ENCODE measurements around the gene CXorf66.

DNA sequence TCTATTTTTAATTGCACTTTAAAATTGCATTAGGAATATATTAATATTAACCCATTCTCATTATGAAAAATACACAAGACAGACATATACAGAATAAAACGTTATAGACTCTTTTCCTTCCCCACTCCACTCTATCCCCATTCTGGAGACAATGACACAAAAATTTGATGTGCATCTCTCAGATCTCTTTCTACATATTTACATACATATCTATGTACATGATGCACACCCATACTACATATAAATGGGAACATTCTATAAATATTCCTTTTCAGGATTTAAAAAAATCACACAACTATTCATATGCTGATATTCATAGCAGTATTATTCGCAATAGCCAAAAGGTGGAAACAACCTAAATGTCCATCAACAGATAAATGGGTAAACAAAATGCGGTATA lies 2.4 kb upstream of the CXorf66 start:
- TF ChIP-seq, protein P1, sequence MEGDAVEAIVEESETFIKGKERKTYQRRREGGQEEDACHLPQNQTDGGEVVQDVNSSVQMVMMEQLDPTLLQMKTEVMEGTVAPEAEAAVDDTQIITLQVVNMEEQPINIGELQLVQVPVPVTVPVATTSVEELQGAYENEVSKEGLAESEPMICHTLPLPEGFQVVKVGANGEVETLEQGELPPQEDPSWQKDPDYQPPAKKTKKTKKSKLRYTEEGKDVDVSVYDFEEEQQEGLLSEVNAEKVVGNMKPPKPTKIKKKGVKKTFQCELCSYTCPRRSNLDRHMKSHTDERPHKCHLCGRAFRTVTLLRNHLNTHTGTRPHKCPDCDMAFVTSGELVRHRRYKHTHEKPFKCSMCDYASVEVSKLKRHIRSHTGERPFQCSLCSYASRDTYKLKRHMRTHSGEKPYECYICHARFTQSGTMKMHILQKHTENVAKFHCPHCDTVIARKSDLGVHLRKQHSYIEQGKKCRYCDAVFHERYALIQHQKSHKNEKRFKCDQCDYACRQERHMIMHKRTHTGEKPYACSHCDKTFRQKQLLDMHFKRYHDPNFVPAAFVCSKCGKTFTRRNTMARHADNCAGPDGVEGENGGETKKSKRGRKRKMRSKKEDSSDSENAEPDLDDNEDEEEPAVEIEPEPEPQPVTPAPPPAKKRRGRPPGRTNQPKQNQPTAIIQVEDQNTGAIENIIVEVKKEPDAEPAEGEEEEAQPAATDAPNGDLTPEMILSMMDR (IDR thresholded peaks at IDR 0.05; ENCODE audit: low read depth, low read length), result no peak
- TF ChIP-seq POLR2A (IDR thresholded peaks at IDR 0.05; ENCODE audit: extremely low read depth, insufficient read length), result no peak
- TF ChIP-seq MYC (IDR thresholded peaks at IDR 0.05; ENCODE audit: low read depth, low read length), result no peak
- TF ChIP-seq, protein P2, sequence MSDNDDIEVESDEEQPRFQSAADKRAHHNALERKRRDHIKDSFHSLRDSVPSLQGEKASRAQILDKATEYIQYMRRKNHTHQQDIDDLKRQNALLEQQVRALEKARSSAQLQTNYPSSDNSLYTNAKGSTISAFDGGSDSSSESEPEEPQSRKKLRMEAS (IDR thresholded peaks at IDR 0.05; ENCODE audit: low read depth, low read length), result no peak

Data from NB4 (cell line).